WTC11 (cell line): ENCODE data around the gene MACF1. TPM values are rescaled to one million over a fixed set of nuclear protein-coding genes. Genes with fewer than 3 reads are reported as not detected.
A peak's percentile ranks its signal among the peaks of the same experiment; 100 is the strongest.

Experiments
- ATAC-seq: fragments of 200-7000 bp; cut with Tn5 transposase; 2 replicates; pipeline ENCODE4 v1.10.0; 2021; ENCODE audit warnings: mild to moderate bottlenecking, moderate library complexity
- CTCF ChIA-PET: fragments of 300-600 bp; sonication (Branson Sonifier 250); formaldehyde crosslinking; loops from one replicate; lab custom pipeline; 2021; ENCODE audit warnings: antibody characterized with exemption; lab: Charles Lee
- POLR2A ChIA-PET: fragments of 350-600 bp; sonication (Branson Sonifier 250); formaldehyde crosslinking; loops from one replicate; lab custom pipeline; 2021; ENCODE audit warnings: antibody characterized with exemption; lab: Charles Lee
- DNase-seq: peaks from one replicate; pipeline ENCODE4 v3.0.0; 2021; ENCODE audit warnings: low spot score
- H3K27ac Mint-ChIP-seq: 2 replicates; pipeline ENCODE4 v1.8.0; 2021; ENCODE audit warnings: mixed read lengths
- H3K27me3 Mint-ChIP-seq: 2 replicates; pipeline ENCODE4 v1.8.0; 2021; ENCODE audit warnings: low read depth, mild to moderate bottlenecking, moderate library complexity, mixed read lengths
- H3K36me3 Mint-ChIP-seq: 2 replicates; pipeline ENCODE4 v1.8.0; 2021; ENCODE audit warnings: mixed read lengths
- H3K4me1 Mint-ChIP-seq: 2 replicates; pipeline ENCODE4 v1.8.0; 2022; ENCODE audit warnings: mixed read lengths
- H3K4me3 Mint-ChIP-seq: 2 replicates; pipeline ENCODE4 v1.8.0; 2021; ENCODE audit warnings: mild to moderate bottlenecking, moderate library complexity, mixed read lengths
- H3K9me3 Mint-ChIP-seq: 2 replicates; pipeline ENCODE4 v1.8.0; 2021; ENCODE audit warnings: mixed read lengths
- ARID4B ChIP-seq: sonication (generic); formaldehyde crosslinking; IDR thresholded peaks from 2 replicates; pipeline ENCODE4 v1.8.0; 2023; ENCODE audit warnings: missing genetic modification reagents, mild to moderate bottlenecking, borderline replicate concordance
- ATF1 ChIP-seq: sonication (generic); formaldehyde crosslinking; IDR thresholded peaks from 2 replicates; pipeline ENCODE4 v1.8.1; 2023; ENCODE audit warnings: mild to moderate bottlenecking, moderate library complexity, missing genetic modification reagents
- CREB1 ChIP-seq: sonication (generic); formaldehyde crosslinking; IDR thresholded peaks from 2 replicates; pipeline ENCODE4 v1.8.0; 2023; ENCODE audit warnings: mild to moderate bottlenecking, missing genetic modification reagents
- GABPB1 ChIP-seq: sonication (generic); formaldehyde crosslinking; IDR thresholded peaks from 2 replicates; pipeline ENCODE4 v1.8.1; 2023; ENCODE audit warnings: mild to moderate bottlenecking, missing genetic modification reagents
- IRF1 ChIP-seq: sonication (generic); formaldehyde crosslinking; IDR thresholded peaks from 2 replicates; pipeline ENCODE4 v1.8.0; 2023; ENCODE audit warnings: missing genetic modification reagents
- KAT7 ChIP-seq: sonication (generic); formaldehyde crosslinking; IDR thresholded peaks from 2 replicates; pipeline ENCODE4 v1.8.1; 2023; ENCODE audit warnings: missing genetic modification reagents, mild to moderate bottlenecking, borderline replicate concordance
- MAX ChIP-seq: sonication (generic); formaldehyde crosslinking; IDR thresholded peaks from 2 replicates; pipeline ENCODE4 v1.8.0; 2022; ENCODE audit warnings: mild to moderate bottlenecking, missing genetic modification reagents
- MLX ChIP-seq: sonication (generic); formaldehyde crosslinking; IDR thresholded peaks from 2 replicates; pipeline ENCODE4 v1.8.1; 2023; ENCODE audit warnings: mild to moderate bottlenecking, missing genetic modification reagents, moderate library complexity
- MYBL2 ChIP-seq: sonication (generic); formaldehyde crosslinking; IDR thresholded peaks from 2 replicates; pipeline ENCODE4 v1.8.1; 2023; ENCODE audit warnings: mild to moderate bottlenecking, moderate library complexity, missing genetic modification reagents
- NFATC4 ChIP-seq: fragments of 250-450 bp; sonication (Bioruptor Pico); IDR thresholded peaks from 2 replicates; pipeline ENCODE4 v1.9.0; 2021; ENCODE audit warnings: mild to moderate bottlenecking
- RORB ChIP-seq: fragments of 250-450 bp; sonication (Bioruptor Pico); IDR thresholded peaks from 2 replicates; pipeline ENCODE4 v1.9.0; 2021; ENCODE audit warnings: mild to moderate bottlenecking
- SMAD4 ChIP-seq: sonication (generic); formaldehyde crosslinking; IDR thresholded peaks from 2 replicates; pipeline ENCODE4 v1.8.0; 2022; ENCODE audit warnings: mild to moderate bottlenecking, missing genetic modification reagents
- TEAD4 ChIP-seq: sonication (generic); formaldehyde crosslinking; IDR thresholded peaks from 2 replicates; pipeline ENCODE4 v1.8.0; 2022; ENCODE audit warnings: mild to moderate bottlenecking, missing genetic modification reagents
- ZNF219 ChIP-seq: sonication (generic); formaldehyde crosslinking; IDR thresholded peaks from 2 replicates; pipeline ENCODE4 v1.8.0; 2023; ENCODE audit warnings: missing genetic modification reagents, mild to moderate bottlenecking, borderline replicate concordance
- ZNF232 ChIP-seq: sonication (generic); formaldehyde crosslinking; IDR thresholded peaks from 2 replicates; pipeline ENCODE4 v1.8.0; 2022; ENCODE audit warnings: mild to moderate bottlenecking, missing genetic modification reagents
- ZNF396 ChIP-seq: fragments of 250-450 bp; sonication (Bioruptor Pico); IDR thresholded peaks from 2 replicates; pipeline ENCODE4 v1.8.0; 2021; ENCODE audit warnings: mild to moderate bottlenecking, moderate library complexity, borderline replicate concordance
- ZNF423 ChIP-seq: fragments of 250-450 bp; sonication (Bioruptor Pico); IDR thresholded peaks from 2 replicates; pipeline ENCODE4 v2.1.2; 2022; ENCODE audit warnings: mild to moderate bottlenecking, moderate library complexity
- ZNF532 ChIP-seq: fragments of 250-450 bp; sonication (Bioruptor Pico); IDR thresholded peaks from 2 replicates; pipeline ENCODE4 v1.9.0; 2021; ENCODE audit warnings: mild to moderate bottlenecking, borderline replicate concordance
- total RNA-seq: library from RNA; stranded (reverse); gene quantifications from 3 replicates; pipeline ENCODE4 v1.2.3, GENCODE V29; 2021
- TF ChIP-seq, protein P1 (sequence below): sonication (generic); formaldehyde crosslinking; IDR thresholded peaks from 2 replicates; pipeline ENCODE4 v1.8.1; 2022; ENCODE audit warnings: low read depth, mild to moderate bottlenecking, moderate library complexity, missing genetic modification reagents, borderline replicate concordance

Gene MACF1
- total RNA-seq, 1 experiment from 2014 or later: 327 TPM

- peaks cover 72% of the 10 kb centered on the region for H3K36me3 Mint-ChIP-seq
- H3K9me3 Mint-ChIP-seq: no peaks in the 10 kb centered on the region
- CTCF ChIA-PET: interaction anchor here (1.0 to 1.6 kb wide), 2 partner anchors 19 to 180 kb away, joined by 4 to 6 read pairs; no protein-coding TSS in a partner anchor
- no peak overlapping the region for H3K4me3 Mint-ChIP-seq
- TF ChIP-seq TEAD4 (CRISPR knock-in tag) (no peak), ATF1 (no peak), IRF1 (CRISPR knock-in tag) (no peak), MLX (CRISPR knock-in tag) (no peak), ARID4B (no peak), SMAD4 (no peak), CREB1 (CRISPR knock-in tag) (no peak), ZNF396 (CRISPR knock-in tag) (no peak), NFATC4 (CRISPR knock-in tag) (no peak), ZNF219 (CRISPR knock-in tag) (no peak), MAX (CRISPR knock-in tag) (no peak), KAT7 (CRISPR knock-in tag) (no peak)
- TF ChIP-seq, protein P1, sequence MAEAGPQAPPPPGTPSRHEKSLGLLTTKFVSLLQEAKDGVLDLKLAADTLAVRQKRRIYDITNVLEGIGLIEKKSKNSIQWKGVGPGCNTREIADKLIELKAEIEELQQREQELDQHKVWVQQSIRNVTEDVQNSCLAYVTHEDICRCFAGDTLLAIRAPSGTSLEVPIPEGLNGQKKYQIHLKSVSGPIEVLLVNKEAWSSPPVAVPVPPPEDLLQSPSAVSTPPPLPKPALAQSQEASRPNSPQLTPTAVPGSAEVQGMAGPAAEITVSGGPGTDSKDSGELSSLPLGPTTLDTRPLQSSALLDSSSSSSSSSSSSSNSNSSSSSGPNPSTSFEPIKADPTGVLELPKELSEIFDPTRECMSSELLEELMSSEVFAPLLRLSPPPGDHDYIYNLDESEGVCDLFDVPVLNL (CRISPR knock-in tag): no peak
- H3K27ac Mint-ChIP-seq: peak overlapping the region; percentile 17; the same call in 1 of the 2 replicates
- POLR2A ChIA-PET: no interaction called here
- no peaks in the 10 kb centered on the region for H3K4me1 Mint-ChIP-seq
- no peaks in the 10 kb centered on the region for H3K27me3 Mint-ChIP-seq
- ATAC-seq (no peak), DNase-seq (no peak)
These were observed 154.6 kb downstream of the MACF1 start for GRCh38 chr1:39359028-39359570.

DNA sequence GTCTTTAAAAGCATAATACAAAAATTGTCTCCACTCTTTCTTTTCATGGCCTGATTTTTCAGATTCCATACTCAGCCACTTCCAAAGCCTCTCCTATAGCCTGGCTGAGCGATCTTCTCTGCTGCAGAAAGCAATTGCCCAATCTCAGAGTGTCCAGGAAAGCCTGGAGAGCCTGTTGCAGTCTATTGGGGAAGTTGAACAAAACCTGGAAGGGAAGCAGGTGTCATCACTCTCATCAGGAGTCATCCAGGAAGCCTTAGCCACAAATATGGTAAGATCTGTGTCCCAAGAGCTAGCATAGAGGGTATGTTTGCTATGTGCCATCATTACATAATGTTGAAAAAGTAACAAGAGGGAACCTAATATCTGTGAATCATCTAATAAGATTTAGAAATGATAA, 156.2 kb downstream of the MACF1 start:
- Mint-ChIP-seq H3K27ac (0 out of 2 replicates have a peak overlapping the region, but pooled peaks have one; percentile 34), H3K4me1 (no peaks in the 10 kb centered on the region), H3K36me3 (peaks cover 68% of the 10 kb centered on the region)
- DNase-seq: no peak
- TF ChIP-seq RORB (CRISPR knock-in tag) (no peak), MYBL2 (no peak), GABPB1 (no peak), ZNF532 (CRISPR knock-in tag) (no peak), ZNF423 (CRISPR knock-in tag) (no peak), ZNF232 (CRISPR knock-in tag) (no peak)
- TF ChIP-seq, all 79 proteins: peak for 0
- H3K4me3 Mint-ChIP-seq: no peak overlapping the region
- ChIA-PET POLR2A (no interaction called here), CTCF (no interaction called here)
- H3K9me3 Mint-ChIP-seq: no peaks in the 10 kb centered on the region
- no peak for ATAC-seq
- no peaks in the 10 kb centered on the region for H3K27me3 Mint-ChIP-seq
